Naive thymus-derived CD4-positive, alpha-beta T cell (primary cell): ENCODE results near the gene DRAP1. TPM values are rescaled to one million over a fixed set of nuclear protein-coding genes. Genes with fewer than 3 reads are reported as not detected.

ENCODE experiments used
- ATAC-seq: fragments of 150-1000 bp; cut with Tn5 transposase; 2 replicates; pipeline ENCODE4 v1.10.0; 2021; ENCODE audit warnings: mild to moderate bottlenecking, moderate library complexity
- CTCF ChIA-PET: fragments of 350-600 bp; sonication (Branson Sonifier 250); formaldehyde crosslinking; loops from one replicate; lab custom pipeline; 2021; ENCODE audit warnings: antibody characterized with exemption; lab: Charles Lee
- POLR2A ChIA-PET: fragments of 350-600 bp; sonication (Branson Sonifier 250); formaldehyde crosslinking; loops from one replicate; lab custom pipeline; 2021; ENCODE audit warnings: antibody characterized with exemption, inconsistent platforms; lab: Charles Lee
- DNase-seq, 9 donors: peaks; one replicate each; pipeline versions ENCODE4 v3.0.0 to v3.0.0-alpha.2; 2020 to 2022; ENCODE audit warnings: mixed read lengths in 1 of 9
- H3K27ac ChIP-seq: one replicate; pipeline ENCODE4 v1.7.0; 2013; ENCODE audit warnings: mild to moderate bottlenecking, low read depth, low read length, moderate library complexity
- H3K27me3 ChIP-seq, 2 donors: one replicate each; pipeline ENCODE4 v1.7.0; 2013; ENCODE audit warnings: low read length in 2 of 2, mild to moderate bottlenecking in 2 of 2, moderate library complexity in 2 of 2; ENCODE audit not compliant: control insufficient read depth in 2 of 2, insufficient read depth in 2 of 2
- H3K36me3 ChIP-seq, 3 experiments: 1 replicate in 2 of 3; 2 replicates in 1 of 3; pipeline ENCODE4 v1.7.0; 2013; ENCODE audit warnings: low read length in 3 of 3, mild to moderate bottlenecking in 3 of 3, moderate library complexity in 1 of 3; ENCODE audit not compliant: insufficient read depth in 3 of 3, control insufficient read depth in 2 of 3
- H3K4me1 ChIP-seq, 2 donors: one replicate each; pipeline ENCODE4 v1.7.0; 2013; ENCODE audit warnings: low read length in 2 of 2, mild to moderate bottlenecking in 2 of 2, moderate library complexity in 1 of 2; ENCODE audit not compliant: control insufficient read depth in 2 of 2, insufficient read depth in 2 of 2
- H3K4me3 ChIP-seq: 2 replicates; pipeline ENCODE4 v1.7.0; 2013; ENCODE audit warnings: mild to moderate bottlenecking, low read length
- H3K9me3 ChIP-seq, 3 experiments: 1 replicate in 2 of 3; 2 replicates in 1 of 3; pipeline ENCODE4 v1.7.0; 2013; ENCODE audit warnings: low read length in 3 of 3; ENCODE audit not compliant: control insufficient read depth in 2 of 3
- H3K27ac Mint-ChIP-seq, 9 donors: one replicate each; pipeline ENCODE4 v1.8.0; 2020 to 2022; ENCODE audit warnings: mixed read lengths in 9 of 9, mild to moderate bottlenecking in 8 of 9, moderate library complexity in 5 of 9, inconsistent platforms in 2 of 9
- H3K27me3 Mint-ChIP-seq, 5 donors: one replicate each; pipeline ENCODE4 v1.8.0; 2021 to 2022; ENCODE audit warnings: mixed read lengths in 5 of 5, mild to moderate bottlenecking in 1 of 5
- H3K36me3 Mint-ChIP-seq, 5 donors: one replicate each; pipeline ENCODE4 v1.8.0; 2020 to 2022; ENCODE audit warnings: mixed read lengths in 5 of 5, mild to moderate bottlenecking in 3 of 5, inconsistent platforms in 1 of 5
- H3K4me1 Mint-ChIP-seq, 7 donors: one replicate each; pipeline ENCODE4 v1.8.0; 2020 to 2022; ENCODE audit warnings: mixed read lengths in 7 of 7, mild to moderate bottlenecking in 3 of 7, inconsistent platforms in 1 of 7
- H3K4me3 Mint-ChIP-seq, 10 donors: one replicate each; pipeline ENCODE4 v1.8.0; 2020 to 2022; ENCODE audit warnings: mild to moderate bottlenecking in 10 of 10, mixed read lengths in 10 of 10, moderate library complexity in 6 of 10, inconsistent platforms in 2 of 10
- H3K9me3 Mint-ChIP-seq, 11 donors: one replicate each; pipeline ENCODE4 v1.8.0; 2020 to 2022; ENCODE audit warnings: mixed read lengths in 11 of 11, mild to moderate bottlenecking in 4 of 11, inconsistent platforms in 1 of 11, moderate library complexity in 1 of 11
- intact Hi-C, 2 donors: fragments of 100-400 bp; cut with micrococcal nuclease; formaldehyde crosslinking; loops; one replicate each; pipeline ENCODE4 v1.15.1; 2023
- polyA plus RNA-seq, 2 donors: library from polyadenylated mRNA; unstranded; fragments of 300-500 nt; fragmentation: Illumina TruSeq; gene quantifications; one replicate each; pipeline ENCODE4 v1.2.3, GENCODE V29; 2021
- total RNA-seq, 6 experiments: library from RNA in 5 of 6; stranded (reverse) in 5 of 6; gene quantifications; 1 replicate in 5 of 6; 2 replicates in 1 of 6; pipeline ENCODE4 v1.2.3 and lab custom pipeline; 2021 to 2026

Gene DRAP1
- total and polyA plus RNA-seq, 7 experiments from 2014 or later: 72.6 to 166 (median 82.7) TPM

GRCh38 chr11:65916391-65916790, 2.8 kb upstream of the DRAP1 start:
- DNase-seq: no peak
- peak overlapping the region; percentile 52 to 96 (median 88) for H3K4me3 Mint-ChIP-seq
- no peaks in the 10 kb centered on the region for H3K27me3 ChIP-seq
- peaks cover 0 to 18% (median 0%) of the 10 kb centered on the region in 3 experiments for H3K36me3 ChIP-seq
- H3K4me1 ChIP-seq: peaks cover 26 to 28% of the 10 kb centered on the region in 2 donors
- H3K27ac Mint-ChIP-seq: peak overlapping the region in 6 of 9 donors; percentile 35 to 87 (median 75)
- no peak overlapping the region for H3K4me3 ChIP-seq
- ChIA-PET POLR2A (interaction anchor here (0.9 to 2.8 kb wide), 4 partner anchors 23 to 43 kb away, joined by 3 to 17 read pairs (median 4); partner anchors contain the start of gene CCDC85B), CTCF (interaction anchor here (0.7 kb wide), 1 partner anchor 32 kb away, joined by 4 read pairs; no protein-coding TSS in a partner anchor)
- peaks cover 24 to 43% (median 29%) of the 10 kb centered on the region in 7 donors for H3K4me1 Mint-ChIP-seq
- no peaks in the 10 kb centered on the region for H3K9me3 ChIP-seq
- no peaks in the 10 kb centered on the region for H3K9me3 Mint-ChIP-seq
- intact Hi-C loops: no loop called here
- no peak for ATAC-seq
- H3K27me3 Mint-ChIP-seq: peaks cover 0 to 2% (median 0%) of the 10 kb centered on the region in 5 donors
- H3K27ac ChIP-seq: no peak overlapping the region
- H3K36me3 Mint-ChIP-seq: peaks cover 0 to 21% (median 0%) of the 10 kb centered on the region in 5 donors

GRCh38 chr11:65917077-65917433, 2.2 kb upstream of the DRAP1 start:
- Mint-ChIP-seq H3K9me3 (no peaks in the 10 kb centered on the region), H3K36me3 (peaks cover 0 to 22% (median under 1%) of the 10 kb centered on the region in 5 donors), H3K4me3 (peak overlapping the region; percentile 52 to 96 (median 88)), H3K27me3 (no peaks in the 10 kb centered on the region), H3K27ac (peak overlapping the region in 8 of 9 donors; percentile 8 to 86 (median 70)), H3K4me1 (peaks cover 25 to 47% (median 29%) of the 10 kb centered on the region in 7 donors)
- H3K4me1 ChIP-seq: peaks cover 26 to 28% of the 10 kb centered on the region in 2 donors
- H3K36me3 ChIP-seq: peaks cover 0 to 23% (median 0%) of the 10 kb centered on the region in 3 experiments
- H3K9me3 ChIP-seq: no peaks in the 10 kb centered on the region
- intact Hi-C loops: no loop called here
- no peak for DNase-seq
- CTCF ChIA-PET: interaction anchor here (2.3 kb wide), 1 partner anchor 27 kb away, joined by 13 read pairs; the partner anchor contains the start of gene CCDC85B
- no peak for ATAC-seq
- no peaks in the 10 kb centered on the region for H3K27me3 ChIP-seq
- H3K4me3 ChIP-seq: peak overlapping the region; percentile 83
- POLR2A ChIA-PET: interaction anchor here (0.6 to 2.5 kb wide), 12 partner anchors 8 to 282 kb away, joined by 3 to 54 read pairs (median 6); partner anchors contain the start of genes CCDC85B, FIBP and FOSL1
- peak overlapping the region; percentile 27 for H3K27ac ChIP-seq

GRCh38 chr11:65917434-65918210, 1.6 kb upstream of the DRAP1 start:
- H3K36me3 ChIP-seq: peaks cover 0 to 29% (median 2%) of the 10 kb centered on the region in 3 experiments
- DNase-seq (no peak), ATAC-seq (no peak)
- H3K27ac Mint-ChIP-seq: peak overlapping the region in 8 of 9 donors; percentile 74 to 94 (median 88)
- peak overlapping the region; percentile 95 for H3K27ac ChIP-seq
- peak overlapping the region; percentile 86 to 96 (median 90) for H3K4me3 Mint-ChIP-seq
- H3K9me3 Mint-ChIP-seq: no peaks in the 10 kb centered on the region
- POLR2A ChIA-PET: interaction anchor here (0.6 to 2.5 kb wide), 22 partner anchors 9 to 281 kb away, joined by 3 to 54 read pairs (median 4); partner anchors contain the start of genes CCDC85B, FIBP, FOSL1 and MUS81
- H3K27me3 Mint-ChIP-seq: no peaks in the 10 kb centered on the region
- H3K4me1 Mint-ChIP-seq: peaks cover 29 to 52% (median 30%) of the 10 kb centered on the region in 7 donors
- peaks cover 26 to 28% of the 10 kb centered on the region in 2 donors for H3K4me1 ChIP-seq
- H3K27me3 ChIP-seq: no peaks in the 10 kb centered on the region
- peak overlapping the region; percentile 83 for H3K4me3 ChIP-seq
- H3K36me3 Mint-ChIP-seq: peaks cover 3 to 27% (median 7%) of the 10 kb centered on the region in 5 donors
- intact Hi-C loops: no loop called here
- no peaks in the 10 kb centered on the region for H3K9me3 ChIP-seq
- CTCF ChIA-PET: interaction anchor here (0.6 to 2.3 kb wide), 5 partner anchors 19 to 30 kb away, joined by 3 to 13 read pairs (median 4); partner anchors contain the start of gene CCDC85B

- H3K27ac ChIP-seq: peak within 1 kb of the TSS; percentile 95
- H3K4me1 Mint-ChIP-seq: peaks cover 32 to 60% (median 34%) of the 10 kb centered on the region in 7 donors
- no peaks in the 10 kb centered on the region for H3K27me3 ChIP-seq
- no peaks in the 10 kb centered on the region for H3K9me3 Mint-ChIP-seq
- ATAC-seq: peak; percentile 3
- peak in 1 of 9 donors; percentile 38 for DNase-seq
- ChIA-PET CTCF (interaction anchor here (0.6 to 2.3 kb wide), 5 partner anchors 20 to 31 kb away, joined by 3 to 13 read pairs (median 4); partner anchors contain the start of gene CCDC85B), POLR2A (interaction anchor here (0.6 to 2.5 kb wide), 18 partner anchors 10 to 153 kb away, joined by 3 to 54 read pairs (median 6); partner anchors contain the start of genes CCDC85B, FIBP, FOSL1 and MUS81)
- H3K4me1 ChIP-seq: peaks cover 26 to 28% of the 10 kb centered on the region in 2 donors
- no peaks in the 10 kb centered on the region for H3K9me3 ChIP-seq
- H3K36me3 ChIP-seq: peaks cover 0 to 36% (median 4%) of the 10 kb centered on the region in 3 experiments
- peak within 1 kb of the TSS; percentile 83 for H3K4me3 ChIP-seq
- H3K27me3 Mint-ChIP-seq: no peaks in the 10 kb centered on the region
- H3K27ac Mint-ChIP-seq: peak within 1 kb of the TSS; percentile 79 to 96 (median 90)
- intact Hi-C loops: loop anchor here (1.0 kb wide), 15 partner anchors 10 to 350 kb away; partner anchors contain the start of genes BANF1 (in 2 of the 2), EIF1AD (in 2 of the 2), FOSL1 (in 2 of the 2) and PCNX3 (in 2 of the 2)
- H3K4me3 Mint-ChIP-seq: peak within 1 kb of the TSS; percentile 86 to 96 (median 93)
- peaks cover 4 to 32% (median 11%) of the 10 kb centered on the region in 5 donors for H3K36me3 Mint-ChIP-seq
These were observed 750 bp upstream of the DRAP1 start, which contains the start of gene C11orf68 for GRCh38 chr11:65918211-65919140. TSS of gene C11orf68 (minus strand) at chr11:65919062. CDS start at chr11:65919031, 31 bp downstream.

- peak overlapping the region; percentile 91 for H3K27ac ChIP-seq
- no peaks in the 10 kb centered on the region for H3K9me3 ChIP-seq
- H3K4me1 ChIP-seq: peaks cover 26 to 28% of the 10 kb centered on the region in 2 donors
- H3K4me3 Mint-ChIP-seq: peak overlapping the region; percentile 86 to 96 (median 93)
- no peaks in the 10 kb centered on the region for H3K27me3 Mint-ChIP-seq
- ATAC-seq (peak; percentile 35), DNase-seq (peak in 1 of 9 donors; percentile 64)
- H3K4me1 Mint-ChIP-seq: peaks cover 28 to 58% (median 34%) of the 10 kb centered on the region in 7 donors
- peak overlapping the region; percentile 77 to 93 (median 89) for H3K27ac Mint-ChIP-seq
- H3K9me3 Mint-ChIP-seq: no peaks in the 10 kb centered on the region
- POLR2A ChIA-PET: interaction anchor here (0.8 to 5.7 kb wide), 7 partner anchors 13 to 60 kb away, joined by 3 to 54 read pairs (median 4); partner anchors contain the start of genes CCDC85B, FIBP and MUS81
- intact Hi-C loops: loop anchor here (1.0 kb wide), 15 partner anchors 9 to 349 kb away; partner anchors contain the start of genes BANF1 (in 2 of the 2), EIF1AD (in 2 of the 2), FOSL1 (in 2 of the 2) and PCNX3 (in 2 of the 2)
- peak overlapping the region; percentile 76 for H3K4me3 ChIP-seq
- CTCF ChIA-PET: interaction anchor here (0.5 to 1.7 kb wide), 5 partner anchors 29 to 160 kb away, joined by 3 to 5 read pairs (median 4); partner anchors contain the start of gene CCDC85B
- H3K27me3 ChIP-seq: no peaks in the 10 kb centered on the region
- peaks cover 4 to 33% (median 13%) of the 10 kb centered on the region in 5 donors for H3K36me3 Mint-ChIP-seq
- peaks cover 0 to 43% (median 4%) of the 10 kb centered on the region in 3 experiments for H3K36me3 ChIP-seq
These were observed 546 bp downstream of the DRAP1 start for GRCh38 chr11:65919573-65920371.
